HFF-Myc (cell line): ENCODE data around the gene ATP13A2.

ENCODE experiments used
- DNase-seq: peaks from one replicate; pipeline ENCODE4 v3.0.0-alpha.2; 2011; ENCODE audit warnings: low read depth; ENCODE audit errors: extremely low read depth
- H3K4me3 ChIP-seq: replicated peaks from 2 replicates; pipeline ENCODE4 v1.5.1; 2011; ENCODE audit warnings: low read depth, mild to moderate bottlenecking, control low read depth, low read length
- TF ChIP-seq, protein P1 (sequence below): IDR thresholded peaks from 2 replicates; pipeline ENCODE4 v1.5.1; 2012; ENCODE audit warnings: mild to moderate bottlenecking, low read depth, low read length, control low read depth; ENCODE audit errors: missing control alignments

The ATP13A2 gene

GRCh38 chr1:17031436-17031835 is 19.7 kb upstream of the ATP13A2 start:
- no peak overlapping the region for H3K4me3 ChIP-seq
- TF ChIP-seq, protein P1, sequence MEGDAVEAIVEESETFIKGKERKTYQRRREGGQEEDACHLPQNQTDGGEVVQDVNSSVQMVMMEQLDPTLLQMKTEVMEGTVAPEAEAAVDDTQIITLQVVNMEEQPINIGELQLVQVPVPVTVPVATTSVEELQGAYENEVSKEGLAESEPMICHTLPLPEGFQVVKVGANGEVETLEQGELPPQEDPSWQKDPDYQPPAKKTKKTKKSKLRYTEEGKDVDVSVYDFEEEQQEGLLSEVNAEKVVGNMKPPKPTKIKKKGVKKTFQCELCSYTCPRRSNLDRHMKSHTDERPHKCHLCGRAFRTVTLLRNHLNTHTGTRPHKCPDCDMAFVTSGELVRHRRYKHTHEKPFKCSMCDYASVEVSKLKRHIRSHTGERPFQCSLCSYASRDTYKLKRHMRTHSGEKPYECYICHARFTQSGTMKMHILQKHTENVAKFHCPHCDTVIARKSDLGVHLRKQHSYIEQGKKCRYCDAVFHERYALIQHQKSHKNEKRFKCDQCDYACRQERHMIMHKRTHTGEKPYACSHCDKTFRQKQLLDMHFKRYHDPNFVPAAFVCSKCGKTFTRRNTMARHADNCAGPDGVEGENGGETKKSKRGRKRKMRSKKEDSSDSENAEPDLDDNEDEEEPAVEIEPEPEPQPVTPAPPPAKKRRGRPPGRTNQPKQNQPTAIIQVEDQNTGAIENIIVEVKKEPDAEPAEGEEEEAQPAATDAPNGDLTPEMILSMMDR = no peak
- DNase-seq = no peak

DNA sequence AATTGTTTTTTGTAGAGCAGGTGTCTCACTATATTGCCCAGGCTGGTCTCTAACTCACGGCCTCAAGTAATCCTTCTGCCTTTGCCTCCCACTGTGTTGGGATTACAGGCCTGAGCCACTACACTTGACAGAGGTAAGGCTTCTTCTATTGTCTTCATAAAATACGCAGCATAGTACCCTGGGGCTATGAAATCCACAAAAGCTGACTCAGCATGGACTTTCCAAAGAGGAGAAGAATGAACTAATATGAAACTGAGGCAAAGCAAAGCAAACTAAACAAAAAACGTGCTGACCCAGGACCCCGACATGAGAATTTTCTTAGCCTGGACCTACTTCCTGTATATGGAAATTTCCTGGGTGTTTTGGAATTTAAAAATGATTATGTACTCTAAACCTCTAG is 18.5 kb upstream of the ATP13A2 start:
- TF ChIP-seq, protein P1 = no peak
- DNase-seq = no peak
- no peak overlapping the region for H3K4me3 ChIP-seq

- no peak for DNase-seq
- TF ChIP-seq, protein P1 = no peak
- no peak overlapping the region for H3K4me3 ChIP-seq
Observed at GRCh38 chr1:17028662-17029188, 17.0 kb upstream of the ATP13A2 start.

GRCh38 chr1:17027900-17028299 is 16.2 kb upstream of the ATP13A2 start:
- TF ChIP-seq, protein P1 = no peak
- H3K4me3 ChIP-seq = no peak overlapping the region
- no peak for DNase-seq

DNA sequence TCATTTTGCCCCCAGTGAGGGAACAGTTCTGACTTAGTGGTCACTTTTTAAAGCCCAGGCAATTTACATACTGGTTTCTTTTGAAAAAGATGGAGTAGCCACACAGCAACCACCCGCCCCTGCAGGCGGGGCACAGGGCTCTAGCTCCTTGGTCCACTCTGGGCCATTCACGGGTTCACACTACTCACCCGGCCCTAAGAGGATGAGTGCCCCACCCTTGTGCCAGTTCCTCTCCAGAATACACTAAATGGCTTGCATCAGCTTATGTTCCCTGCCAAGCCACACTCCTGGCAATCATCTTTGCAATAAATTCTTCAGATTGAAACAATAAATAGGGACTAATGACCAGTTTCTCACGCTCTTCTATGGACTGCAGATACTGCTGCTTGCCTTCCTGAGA is 15.7 kb upstream of the ATP13A2 start:
- no peak for DNase-seq
- no peak overlapping the region for H3K4me3 ChIP-seq
- TF ChIP-seq, protein P1 = no peak

- TF ChIP-seq, protein P1 = no peak
- H3K4me3 ChIP-seq = no peak overlapping the region
- DNase-seq = no peak
Observed at GRCh38 chr1:17024721-17025120, 13.0 kb upstream of the ATP13A2 start.

GRCh38 chr1:17023573-17023972 is 11.8 kb upstream of the ATP13A2 start:
- no peak overlapping the region for H3K4me3 ChIP-seq
- TF ChIP-seq, protein P1 = no peak
- no peak for DNase-seq
